LHCN-M2 (cell line): Measurements from ENCODE around the gene PM20D2. TPM values are rescaled to one million over a fixed set of nuclear protein-coding genes. Genes with fewer than 3 reads are reported as not detected.

ENCODE experiments used
- DNase-seq: peaks from one replicate; pipeline ENCODE4 v3.0.0-alpha.2; 2012; ENCODE audit warnings: low read depth
- total RNA-seq: library from RNA; depleted of rRNA; stranded (reverse); fragments of >200 nt; gene quantifications from 2 replicates; pipeline ENCODE4 v1.2.3, GENCODE V29; 2014; rRNA removed

PM20D2 gene
- total RNA-seq, 1 experiment from 2014 or later = 4.6 TPM

- DNase-seq = no peak
Observed at GRCh38 chr6:89200706-89201215, 54.9 kb downstream of the PM20D2 start.

GRCh38 chr6:89204096-89204495 lies 58.2 kb downstream of the PM20D2 start:
- no peak for DNase-seq

- no peak for DNase-seq
Observed at GRCh38 chr6:89205819-89206218, 60.0 kb downstream of the PM20D2 start.

- DNase-seq = no peak
Observed at GRCh38 chr6:89208551-89208950, 62.7 kb downstream of the PM20D2 start.

- no peak for DNase-seq
Observed at GRCh38 chr6:89209457-89209856, 63.6 kb downstream of the PM20D2 start.

GRCh38 chr6:89212472-89212871 lies 66.6 kb downstream of the PM20D2 start:
- DNase-seq = no peak

GRCh38 chr6:89214197-89214596 lies 68.3 kb downstream of the PM20D2 start:
- no peak for DNase-seq

Other genes starting within 250 kb of the PM20D2 start
- 29.0 and 31.5 TPM in 2 replicates for gene RNGTT, start 182.4 kb upstream of the PM20D2 start, total RNA-seq
- gene PNRC1, start 65.3 kb upstream of the PM20D2 start, total RNA-seq = 28.7 and 35.6 TPM in 2 replicates
- not detected in 2 replicates for gene SRSF12, start 28.0 kb upstream of the PM20D2 start, total RNA-seq
- not detected in 2 replicates for gene GABRR1, start 71.3 kb downstream of the PM20D2 start, total RNA-seq
- gene GABRR2, start 169.2 kb downstream of the PM20D2 start, total RNA-seq = 0.11 TPM in 1 of 2 replicates, not detected in the other
- gene UBE2J1, start 206.7 kb downstream of the PM20D2 start, total RNA-seq = 20.5 and 26.7 TPM in 2 replicates